ENCODE data around the gene PLSCR4.
"Not testable (repeated sequence)": the region's sequence is repeated elsewhere in the genome, so short reads cannot be mapped to it uniquely, and the experiment has no call there.

PLSCR4 gene, protein sequence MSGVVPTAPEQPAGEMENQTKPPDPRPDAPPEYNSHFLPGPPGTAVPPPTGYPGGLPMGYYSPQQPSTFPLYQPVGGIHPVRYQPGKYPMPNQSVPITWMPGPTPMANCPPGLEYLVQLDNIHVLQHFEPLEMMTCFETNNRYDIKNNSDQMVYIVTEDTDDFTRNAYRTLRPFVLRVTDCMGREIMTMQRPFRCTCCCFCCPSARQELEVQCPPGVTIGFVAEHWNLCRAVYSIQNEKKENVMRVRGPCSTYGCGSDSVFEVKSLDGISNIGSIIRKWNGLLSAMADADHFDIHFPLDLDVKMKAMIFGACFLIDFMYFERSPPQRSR

DNA sequence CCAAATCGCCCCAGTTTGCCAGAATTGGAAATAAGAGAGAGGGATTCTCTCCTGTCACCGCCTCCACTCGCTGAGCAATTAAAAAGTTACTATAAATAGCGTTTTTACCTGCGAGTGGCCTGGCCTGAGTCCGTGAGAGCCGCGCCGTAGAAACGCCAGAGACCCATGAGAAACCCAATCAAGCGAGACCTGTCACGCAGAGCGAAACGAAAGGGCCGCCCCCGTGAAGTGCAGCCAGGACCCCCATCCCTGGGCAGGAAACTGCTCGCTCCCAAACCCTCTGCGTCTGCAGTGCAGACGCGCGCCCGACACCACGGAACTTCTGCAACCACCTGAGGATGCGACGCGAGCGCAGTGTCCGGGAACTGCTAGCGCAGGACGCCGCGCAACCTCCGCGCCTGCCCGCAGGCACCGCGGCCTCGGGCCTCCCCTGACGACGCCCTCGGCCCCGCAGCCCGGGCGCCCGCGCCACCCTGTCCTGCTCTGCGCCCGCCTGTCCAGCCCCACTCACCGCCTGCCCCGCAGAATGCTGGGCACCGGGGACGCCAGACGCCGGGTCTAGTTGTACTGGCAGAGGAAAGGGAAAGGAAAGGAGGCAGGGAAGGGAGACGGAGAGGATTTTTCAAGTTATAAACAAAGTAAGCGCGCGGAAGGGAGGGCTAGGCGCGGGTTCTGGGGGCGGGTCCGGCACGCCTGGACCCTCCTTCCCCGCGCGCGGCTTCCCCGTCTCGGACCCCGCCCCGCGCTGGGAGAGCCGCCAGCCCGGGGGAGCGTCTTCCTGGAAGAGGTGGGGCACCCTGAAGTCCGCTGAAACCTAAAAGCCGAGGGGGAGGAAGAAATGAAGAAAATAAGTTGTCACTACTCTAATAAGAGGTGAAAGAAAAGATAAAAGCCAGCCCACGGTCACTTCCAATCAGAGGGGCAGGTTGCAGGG, at the start of gene PLSCR4:
TSS of gene PLSCR4 (minus strand) at position 657 of the 934 bp plus-strand sequence. CDS start 29,034 bp downstream, outside the sequence.
- no peak for DNase-seq

GRCh38 chr3:146293401-146293800, 42.5 kb upstream of the PLSCR4 start:
- not testable (repeated sequence) for DNase-seq

DNA sequence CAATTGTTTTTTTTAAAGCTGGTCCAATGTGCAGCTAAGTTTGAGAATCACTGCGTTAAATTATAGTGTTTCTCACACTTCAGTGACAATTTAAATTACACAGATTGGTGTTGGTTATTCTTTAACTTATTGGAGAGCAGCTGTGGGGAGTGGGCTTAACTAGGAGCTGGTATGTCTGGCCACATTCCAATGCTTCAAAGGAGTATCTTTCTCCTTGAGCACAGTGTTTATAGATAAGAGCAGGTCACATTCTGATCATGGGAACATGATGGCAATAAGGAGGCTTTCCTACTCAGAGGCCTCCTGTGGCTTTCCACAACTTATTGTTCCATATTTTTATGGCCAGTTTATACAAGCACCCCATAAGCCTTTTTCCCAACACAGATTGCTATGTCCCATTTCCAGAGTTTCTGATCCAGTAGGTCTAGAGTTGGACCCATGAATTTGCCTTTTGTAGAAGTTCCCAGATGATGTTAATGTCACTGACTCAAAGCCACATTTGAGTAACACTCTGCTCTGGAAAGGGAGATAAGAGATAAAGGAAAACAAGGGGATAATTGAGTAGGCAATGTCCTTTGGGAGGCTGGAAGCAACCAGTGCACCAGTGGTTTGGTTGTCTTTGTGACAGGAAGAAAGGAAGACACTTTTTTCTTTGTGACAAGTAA, 33.0 kb upstream of the PLSCR4 start:
- DNase-seq: no peak

DNA sequence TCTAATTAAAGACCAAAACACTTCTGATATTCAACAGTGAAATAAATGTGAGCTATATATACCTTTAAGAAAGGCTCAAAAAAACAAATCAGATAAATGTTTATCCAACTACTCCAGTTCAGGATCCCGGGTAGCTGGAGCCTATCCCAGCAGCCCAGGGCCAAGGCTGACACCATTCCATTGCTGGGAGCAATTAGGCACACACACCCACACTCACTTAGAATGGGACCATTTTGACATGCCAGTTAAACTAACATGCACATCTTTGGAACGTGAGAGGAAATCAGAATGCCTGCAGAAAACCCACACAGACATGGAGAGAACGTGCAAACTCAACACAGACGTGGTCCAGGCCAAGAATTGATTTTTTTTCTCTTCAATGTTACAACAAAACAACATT, 30.0 kb upstream of the PLSCR4 start:
- no peak for DNase-seq

GRCh38 chr3:146279951-146280350, 29.0 kb upstream of the PLSCR4 start:
- no peak for DNase-seq

- no peak for DNase-seq
Measured at GRCh38 chr3:146279013-146279412, 28.1 kb upstream of the PLSCR4 start.

DNA sequence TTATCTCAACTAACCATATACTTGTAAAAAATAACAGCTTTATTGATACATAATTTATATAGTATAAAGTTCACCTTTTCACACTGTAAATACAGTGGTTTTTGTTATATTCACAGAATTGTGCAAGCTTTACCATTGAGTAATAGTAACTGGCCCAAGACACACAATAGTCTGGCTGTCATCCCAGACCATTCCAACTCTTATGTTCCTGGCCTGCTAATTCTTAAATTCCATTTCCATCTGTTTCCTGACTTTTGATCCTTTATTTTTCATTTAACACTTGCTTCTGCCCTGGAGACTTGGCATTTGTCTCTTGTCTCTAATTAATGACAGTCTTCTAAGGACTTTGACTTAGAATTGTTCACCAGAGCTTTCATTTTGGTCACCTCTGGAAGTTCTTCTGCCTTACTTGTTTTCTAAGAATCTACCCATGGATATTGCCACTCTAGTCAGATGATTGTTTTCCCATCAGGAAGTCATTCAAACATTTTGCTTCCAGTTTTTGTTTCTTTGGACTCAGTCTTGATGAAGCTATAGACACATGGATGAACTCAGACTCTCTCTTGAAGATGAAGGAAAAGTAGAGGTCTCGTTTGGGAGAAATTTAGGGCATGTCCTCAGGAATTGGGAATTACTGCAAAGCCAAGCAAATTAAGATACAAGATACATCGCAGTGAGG, 27.2 kb upstream of the PLSCR4 start:
- DNase-seq: no peak

GRCh38 chr3:146275476-146275875, 24.6 kb upstream of the PLSCR4 start:
- no peak for DNase-seq

DNA sequence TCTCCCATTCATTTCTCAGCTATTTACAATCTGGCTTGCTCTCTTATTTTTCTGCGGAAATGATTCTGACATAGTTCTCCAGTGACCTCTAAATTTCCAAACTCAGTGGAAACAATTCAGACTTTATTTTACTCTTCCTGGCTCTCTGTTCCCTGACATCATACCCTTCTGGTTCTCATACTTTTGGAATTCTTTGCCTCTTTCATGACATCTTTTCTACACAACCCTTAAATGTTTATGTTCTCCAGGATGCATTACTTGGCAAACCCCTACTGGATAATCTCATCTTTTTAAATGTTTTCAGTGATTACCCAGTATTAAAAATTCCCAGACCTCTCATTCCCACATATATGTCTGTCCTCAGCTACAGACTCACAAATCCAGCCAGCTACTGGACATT, 23.9 kb upstream of the PLSCR4 start:
- no peak for DNase-seq

GRCh38 chr3:146273721-146274407, 23.0 kb upstream of the PLSCR4 start:
- no peak for DNase-seq

DNA sequence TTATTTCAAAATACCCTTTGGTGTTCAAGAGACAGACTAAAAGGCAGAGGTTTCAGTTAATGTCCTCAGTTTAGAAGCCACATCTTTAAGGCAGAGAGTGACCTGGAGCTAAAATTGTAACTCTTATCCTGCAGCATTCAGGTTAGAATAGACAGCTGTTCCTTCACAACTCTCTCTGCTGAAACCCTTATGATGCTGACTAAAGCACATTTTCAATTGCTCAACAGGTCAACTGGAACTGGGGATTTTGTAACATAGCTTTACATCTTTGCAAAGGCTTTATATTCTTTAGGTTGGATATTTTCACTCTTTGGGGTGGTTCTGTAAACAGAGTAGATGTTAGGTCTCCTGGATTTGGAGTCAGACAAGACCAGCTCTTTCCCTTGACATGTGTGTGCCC, 20.3 kb upstream of the PLSCR4 start:
- no peak for DNase-seq

- DNase-seq: no peak
Measured at GRCh38 chr3:146269271-146269670, 18.4 kb upstream of the PLSCR4 start.

GRCh38 chr3:146268535-146269219, 17.8 kb upstream of the PLSCR4 start:
- DNase-seq: no peak

- no peak for DNase-seq
Measured at GRCh38 chr3:146265720-146266119, 14.8 kb upstream of the PLSCR4 start.

- no peak for DNase-seq
Measured at GRCh38 chr3:146262371-146263110, 11.6 kb upstream of the PLSCR4 start.

GRCh38 chr3:146259880-146260589, 9.1 kb upstream of the PLSCR4 start:
- DNase-seq: no peak

DNA sequence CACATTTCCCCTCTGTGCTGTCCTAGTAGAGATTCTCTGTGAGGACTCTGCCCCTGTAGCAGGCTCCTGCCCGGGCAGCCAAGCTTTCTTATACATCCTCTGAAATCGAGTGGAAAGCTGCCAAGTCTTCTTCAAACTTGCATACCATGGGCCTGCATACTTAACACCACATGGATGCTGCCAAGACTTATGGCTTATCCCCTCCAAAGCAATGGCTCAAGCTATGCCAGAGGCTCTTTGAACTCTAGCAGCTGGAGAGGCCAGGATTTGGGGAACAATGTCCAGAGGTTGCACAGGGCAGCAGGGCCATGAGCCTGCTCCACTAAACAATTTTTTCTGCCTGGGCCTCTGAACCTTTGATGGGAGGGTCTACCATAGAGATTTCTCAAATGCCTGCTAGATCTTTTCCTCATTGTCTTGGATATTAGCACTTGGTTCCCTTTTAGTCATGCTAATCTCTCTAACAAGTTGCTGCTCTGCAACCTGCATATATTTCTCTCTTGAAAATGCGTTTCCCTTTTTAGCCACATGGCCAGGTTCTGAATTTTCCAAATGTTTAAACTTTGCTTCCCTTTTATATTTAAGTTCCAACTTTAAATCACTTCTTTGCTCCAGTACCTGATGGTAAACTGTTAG, 6.1 kb upstream of the PLSCR4 start:
- no peak for DNase-seq

GRCh38 chr3:146252445-146252844, 1.5 kb upstream of the PLSCR4 start:
- not testable (repeated sequence) for DNase-seq

DNA sequence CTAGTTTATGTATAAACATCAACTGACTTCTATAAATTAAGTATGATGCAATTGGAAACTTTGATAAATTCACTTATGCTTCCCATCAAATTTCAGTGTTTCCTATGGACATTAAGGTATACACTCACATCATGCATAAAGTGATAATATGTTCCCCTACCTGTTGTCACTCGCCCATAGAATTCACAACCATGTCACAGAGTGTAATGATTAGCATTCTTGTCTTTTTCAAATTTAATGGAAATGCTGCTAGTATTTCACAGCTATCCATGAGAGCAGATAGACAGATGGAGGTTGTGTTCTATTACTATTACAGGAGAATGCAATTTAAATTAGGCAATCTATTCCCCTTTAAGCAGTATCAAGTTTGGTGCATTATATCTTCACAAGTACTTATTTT, 984 bp downstream of the PLSCR4 start:
- no peak for DNase-seq

GRCh38 chr3:146247911-146248310, 3.0 kb downstream of the PLSCR4 start:
- no peak for DNase-seq
